Stimulated activated naive CD8-positive, alpha-beta T cell treated with anti-CD3 and anti-CD28 coated beads, Interleukin-15, amount 100 ng/mL, for 72 hours (primary cell): Measurements from ENCODE around the gene LMNTD2.
A peak's percentile ranks its signal among the peaks of the same experiment; 100 is the strongest.
"Not testable (repeated sequence)": the region's sequence is repeated elsewhere in the genome, so short reads cannot be mapped to it uniquely, and the experiment has no call there.

ENCODE experiments used
- ATAC-seq: fragments of 150-1000 bp; cut with Tn5 transposase; 2 replicates; pipeline ENCODE4 v1.10.0; 2021; ENCODE audit warnings: mild to moderate bottlenecking, moderate library complexity
- DNase-seq, 2 donors: peaks; one replicate each; pipeline ENCODE4 v3.0.0; 2021 to 2022
- H3K27ac Mint-ChIP-seq, 2 donors: one replicate each; pipeline ENCODE4 v1.8.0; 2022; ENCODE audit warnings: mild to moderate bottlenecking in 2 of 2, mixed read lengths in 2 of 2, moderate library complexity in 2 of 2
- H3K27me3 Mint-ChIP-seq: one replicate; pipeline ENCODE4 v1.8.0; 2022; ENCODE audit warnings: mixed read lengths
- H3K4me1 Mint-ChIP-seq: one replicate; pipeline ENCODE4 v1.8.0; 2022; ENCODE audit warnings: mild to moderate bottlenecking, mixed read lengths
- H3K4me3 Mint-ChIP-seq, 2 donors: one replicate each; pipeline ENCODE4 v1.8.0; 2022; ENCODE audit warnings: mild to moderate bottlenecking in 2 of 2, mixed read lengths in 2 of 2, moderate library complexity in 1 of 2
- H3K9me3 Mint-ChIP-seq, 2 donors: one replicate each; pipeline ENCODE4 v1.8.0; 2022; ENCODE audit warnings: mixed read lengths in 2 of 2

LMNTD2 gene

GRCh38 chr11:528166-528814 lies 32.2 kb downstream of the LMNTD2 start:
- DNase-seq (no peak), ATAC-seq (no peak)
- Mint-ChIP-seq H3K4me1 (peaks cover under 1% of the 10 kb centered on the region), H3K27ac (no peak overlapping the region), H3K4me3 (no peak overlapping the region), H3K27me3 (no peaks in the 10 kb centered on the region), H3K9me3 (no peaks in the 10 kb centered on the region)

- DNase-seq (no peak), ATAC-seq (no peak)
- Mint-ChIP-seq H3K27ac (no peak overlapping the region), H3K4me3 (no peak overlapping the region), H3K4me1 (no peaks in the 10 kb centered on the region), H3K9me3 (no peaks in the 10 kb centered on the region), H3K27me3 (no peaks in the 10 kb centered on the region)
Measured at GRCh38 chr11:526192-526591, 34.3 kb downstream of the LMNTD2 start.

DNA sequence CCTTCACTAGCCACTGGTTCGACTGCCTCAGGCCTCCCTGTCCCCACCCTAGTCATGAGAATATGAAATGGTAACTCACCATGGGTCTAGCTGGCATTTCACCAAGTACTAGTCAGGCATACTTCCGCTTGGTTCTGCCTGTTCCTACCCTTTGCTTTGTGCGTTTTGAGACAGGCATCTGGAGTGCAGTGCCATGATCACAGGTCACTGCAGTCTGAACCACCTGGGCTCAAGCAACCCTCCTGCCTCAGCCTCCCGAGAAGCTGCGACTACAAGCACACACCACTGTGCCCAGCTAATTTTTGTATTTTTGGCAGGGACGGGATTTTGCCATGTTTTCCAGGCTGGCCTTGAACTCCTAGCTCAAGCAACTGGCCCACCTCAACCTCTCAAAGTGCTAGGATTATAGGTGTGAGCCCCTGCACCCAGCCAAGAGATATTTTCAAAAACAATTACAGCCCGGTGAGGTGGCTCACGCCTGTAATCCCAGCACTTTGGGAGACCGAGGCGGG lies 39.3 kb downstream of the LMNTD2 start:
- H3K27me3 Mint-ChIP-seq: no peaks in the 10 kb centered on the region
- no peak overlapping the region for H3K27ac Mint-ChIP-seq
- DNase-seq: no peak
- H3K4me3 Mint-ChIP-seq: no peak overlapping the region
- H3K9me3 Mint-ChIP-seq: peaks cover 7 to 8% of the 10 kb centered on the region in 2 donors
- peaks cover 20% of the 10 kb centered on the region for H3K4me1 Mint-ChIP-seq
- no peak for ATAC-seq

DNA sequence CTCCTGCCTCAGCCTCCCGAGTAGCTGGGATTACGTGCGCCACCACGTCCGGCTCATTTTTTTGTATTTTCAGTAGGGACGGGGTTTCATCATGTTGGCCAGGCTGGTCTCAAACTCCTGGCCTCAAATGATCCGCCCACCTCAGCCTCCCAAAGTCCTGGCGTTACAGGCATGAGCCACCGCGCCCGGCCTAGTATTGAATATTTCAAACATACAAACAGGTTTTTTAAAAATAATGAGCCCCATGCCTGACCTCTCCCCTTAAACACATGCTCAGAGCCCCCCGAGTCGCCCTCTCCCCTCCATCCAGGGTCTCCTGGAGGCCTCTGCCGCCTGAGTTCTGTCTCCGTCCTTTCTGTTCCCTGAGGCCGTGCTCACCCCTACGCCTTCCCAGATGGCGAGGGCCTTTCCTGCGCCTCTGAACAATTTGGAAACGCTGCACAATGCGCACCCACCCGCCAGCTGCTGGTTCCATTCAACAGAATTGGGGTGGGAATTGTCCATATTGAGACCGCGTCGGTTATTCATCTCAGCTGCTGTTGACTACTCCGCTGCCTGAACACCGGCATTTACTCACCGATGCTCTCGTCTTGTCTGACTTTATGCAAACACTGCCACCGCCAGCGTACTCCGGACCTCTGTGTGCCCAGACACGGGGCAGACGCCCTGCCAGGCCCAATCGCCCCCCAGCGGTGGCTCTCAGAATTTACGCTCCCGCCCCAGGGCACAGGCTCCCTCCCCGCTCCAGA lies 39.9 kb downstream of the LMNTD2 start:
- Mint-ChIP-seq H3K27ac (no peak overlapping the region), H3K27me3 (no peaks in the 10 kb centered on the region), H3K4me3 (peak overlapping the region in 1 of 2 donors; percentile 37), H3K4me1 (peaks cover 20% of the 10 kb centered on the region), H3K9me3 (peaks cover 11 to 12% of the 10 kb centered on the region in 2 donors)
- DNase-seq: peak in 1 of 2 donors; percentile 49
- no peak for ATAC-seq

- Mint-ChIP-seq H3K9me3 (peaks cover 11 to 12% of the 10 kb centered on the region in 2 donors), H3K4me3 (peak overlapping the region; percentile 82 to 97), H3K27me3 (no peaks in the 10 kb centered on the region), H3K27ac (peak overlapping the region in 1 of 2 donors; percentile 97), H3K4me1 (peaks cover 20% of the 10 kb centered on the region)
- DNase-seq (peak; percentile 92), ATAC-seq (peak; percentile 94)
Measured at GRCh38 chr11:518463-519202, 41.9 kb downstream of the LMNTD2 start.

DNA sequence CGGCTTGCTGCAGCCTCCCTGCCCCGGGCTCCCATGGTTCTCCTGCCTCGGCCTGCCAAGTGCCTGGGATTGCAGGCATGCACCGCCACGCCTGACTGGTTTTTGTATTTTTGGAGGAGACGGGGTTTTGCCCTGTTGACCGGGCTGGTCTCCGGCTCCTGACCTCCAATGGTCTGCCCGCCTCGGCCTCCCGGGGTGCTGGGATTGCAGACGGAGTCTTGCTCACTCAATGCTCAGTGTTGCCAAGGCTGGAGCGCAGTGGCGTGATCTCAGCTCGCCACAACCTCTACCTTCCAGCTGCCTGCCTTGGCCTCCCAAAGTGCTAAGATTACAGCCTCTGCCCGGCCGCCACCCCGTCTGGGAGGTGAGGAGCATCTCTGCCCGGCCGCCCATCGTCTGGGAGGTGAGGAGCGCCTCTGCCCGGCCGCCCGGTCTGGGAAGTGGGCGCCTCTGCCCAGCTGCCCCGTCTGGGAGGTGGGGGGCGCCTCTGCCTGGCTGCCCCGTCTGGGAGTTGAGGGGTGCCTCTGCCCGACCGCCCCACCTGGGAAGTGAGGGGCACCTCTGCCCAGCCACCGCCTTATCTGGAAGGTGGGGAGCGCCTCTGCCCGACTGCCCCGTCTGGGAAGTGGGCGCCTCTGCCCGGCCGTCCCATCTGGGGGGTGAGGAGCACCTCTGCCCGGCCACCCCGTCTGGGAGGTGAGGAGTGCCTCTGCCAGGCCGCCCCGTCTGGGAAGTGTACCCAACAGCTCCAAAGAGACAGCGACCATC lies 43.4 kb downstream of the LMNTD2 start:
- H3K4me3 Mint-ChIP-seq: not testable (repeated sequence)

GRCh38 chr11:516400-516799 lies 44.1 kb downstream of the LMNTD2 start:
- ATAC-seq: no peak
- H3K9me3 Mint-ChIP-seq: peaks cover 11 to 12% of the 10 kb centered on the region in 2 donors
- no peak overlapping the region for H3K4me3 Mint-ChIP-seq

More for the DNA sequence above, 43.4 kb downstream of the LMNTD2 start:
- H3K27me3 Mint-ChIP-seq, DNase-seq, H3K27ac Mint-ChIP-seq, ATAC-seq: not testable (repeated sequence)
- peaks cover 26% of the 10 kb centered on the region for H3K4me1 Mint-ChIP-seq
- H3K9me3 Mint-ChIP-seq: peaks cover 11 to 12% of the 10 kb centered on the region in 2 donors

DNA sequence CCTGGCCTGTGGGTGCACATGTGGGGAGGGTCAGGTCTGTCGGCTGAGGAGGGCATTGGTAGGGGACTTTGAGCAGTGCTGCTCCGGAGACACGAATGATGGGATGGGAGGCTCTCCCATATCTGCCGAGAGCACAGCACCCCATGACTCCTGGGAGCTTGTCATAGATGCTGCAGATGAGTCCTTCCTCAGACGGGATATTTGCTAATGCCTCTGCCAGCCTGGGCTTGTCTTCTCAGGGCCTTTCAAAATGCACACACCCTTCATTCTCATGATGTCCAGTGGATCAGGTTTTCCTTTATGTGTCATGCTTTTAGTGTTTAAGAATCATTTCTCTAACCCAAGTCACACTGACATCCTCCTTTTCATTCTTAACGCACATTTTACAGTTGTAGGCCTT lies 45.4 kb downstream of the LMNTD2 start:
- Mint-ChIP-seq H3K27ac (no peak overlapping the region), H3K27me3 (no peaks in the 10 kb centered on the region), H3K9me3 (peaks cover 11 to 12% of the 10 kb centered on the region in 2 donors), H3K4me3 (no peak overlapping the region), H3K4me1 (peaks cover 21% of the 10 kb centered on the region)
- DNase-seq (no peak), ATAC-seq (no peak)

More at GRCh38 chr11:516400-516799, 44.1 kb downstream of the LMNTD2 start:
- H3K4me1 Mint-ChIP-seq: peaks cover 31% of the 10 kb centered on the region
- H3K27ac Mint-ChIP-seq: no peak overlapping the region
- H3K27me3 Mint-ChIP-seq: no peaks in the 10 kb centered on the region
- DNase-seq: no peak

DNA sequence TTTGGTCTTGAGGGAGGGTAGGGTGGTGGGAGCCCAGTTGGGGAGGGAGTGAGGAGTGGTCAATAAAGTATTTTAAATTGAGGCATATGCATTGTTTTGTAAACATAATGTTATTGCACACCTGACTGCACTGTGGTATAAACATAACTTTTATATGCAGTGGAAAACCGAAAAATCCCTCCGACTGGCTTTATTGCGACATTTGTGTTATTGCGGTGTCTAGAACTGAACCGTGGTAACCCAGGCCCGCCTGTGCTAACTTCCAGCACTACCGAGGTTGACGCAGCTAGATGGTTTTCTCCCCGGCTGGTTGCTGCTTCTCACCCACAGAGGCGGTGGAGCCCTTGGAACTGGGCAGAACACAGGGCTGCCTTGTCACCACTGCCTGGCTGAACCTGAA lies 45.9 kb downstream of the LMNTD2 start:
- Mint-ChIP-seq H3K27ac (no peak overlapping the region), H3K4me1 (peaks cover 26% of the 10 kb centered on the region), H3K9me3 (peaks cover 11 to 12% of the 10 kb centered on the region in 2 donors), H3K4me3 (no peak overlapping the region), H3K27me3 (no peaks in the 10 kb centered on the region)
- no peak for ATAC-seq
- no peak for DNase-seq

DNA sequence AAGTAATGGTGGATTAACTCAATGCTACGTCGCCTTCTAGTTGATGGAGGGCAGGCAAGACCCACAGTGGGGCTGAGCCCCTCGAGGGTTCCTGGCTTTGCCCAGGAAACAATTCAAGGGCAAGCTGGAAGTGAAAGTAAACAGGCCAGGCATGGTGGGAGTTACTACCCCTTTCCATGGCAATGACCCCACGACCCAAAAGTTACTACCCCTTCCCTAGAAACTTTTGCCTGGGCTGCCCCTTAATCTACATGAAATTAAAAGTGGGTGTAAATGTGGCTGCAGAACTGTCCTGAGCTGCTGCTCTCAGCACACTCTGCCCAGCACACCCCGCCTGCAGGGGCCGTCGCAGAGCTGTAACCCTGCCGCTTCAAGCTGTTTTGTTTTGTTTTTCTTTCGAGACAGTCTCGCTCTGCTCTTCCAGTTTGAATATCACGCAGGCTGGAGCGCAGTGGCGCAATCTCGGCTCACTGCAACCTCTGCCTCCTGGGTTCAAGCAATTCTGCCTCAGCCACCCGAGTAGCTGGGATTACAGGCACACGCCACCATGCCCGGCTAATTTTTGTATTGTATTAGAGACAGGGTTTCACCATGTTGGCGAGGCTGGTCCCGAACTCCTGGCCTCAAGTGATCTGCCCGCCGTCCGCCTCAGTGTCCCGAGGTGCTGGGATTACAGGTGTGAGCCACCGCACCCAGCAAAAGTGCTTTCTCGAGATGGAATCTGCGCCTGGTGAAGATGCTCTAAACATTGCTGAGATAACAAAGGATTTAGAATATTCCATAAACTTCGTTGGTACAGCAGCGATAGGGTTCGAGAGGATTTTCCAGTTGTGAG lies 47.6 kb downstream of the LMNTD2 start:
- Mint-ChIP-seq H3K27me3 (no peaks in the 10 kb centered on the region), H3K9me3 (peaks cover 11 to 12% of the 10 kb centered on the region in 2 donors), H3K4me3 (no peak overlapping the region), H3K4me1 (peaks cover 20% of the 10 kb centered on the region), H3K27ac (no peak overlapping the region)
- ATAC-seq (no peak), DNase-seq (no peak)

DNA sequence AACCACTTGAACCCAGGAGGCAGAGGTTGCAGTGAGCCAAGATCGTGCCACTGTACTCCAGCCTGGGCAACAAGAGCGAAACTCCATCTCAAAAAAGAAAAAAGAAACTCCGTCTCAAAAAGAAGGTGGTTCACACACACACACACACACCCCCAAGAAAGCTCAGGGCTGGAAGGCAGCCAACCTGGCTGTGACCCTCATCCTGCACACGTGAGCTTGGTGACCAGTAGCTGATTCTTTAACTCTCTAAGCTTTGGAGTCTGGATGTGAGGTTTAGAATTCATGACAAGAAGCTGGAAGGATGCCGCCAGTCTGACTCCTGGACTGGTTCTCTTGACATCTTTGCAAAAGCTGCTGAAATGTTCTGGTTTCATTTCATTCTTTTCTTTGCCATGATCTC lies 51.6 kb downstream of the LMNTD2 start:
- no peak overlapping the region for H3K4me3 Mint-ChIP-seq
- no peak for ATAC-seq
- H3K9me3 Mint-ChIP-seq: no peaks in the 10 kb centered on the region
- no peak overlapping the region for H3K27ac Mint-ChIP-seq
- H3K4me1 Mint-ChIP-seq: peaks cover 48% of the 10 kb centered on the region
- DNase-seq: no peak
- no peaks in the 10 kb centered on the region for H3K27me3 Mint-ChIP-seq

- no peak for ATAC-seq
- Mint-ChIP-seq H3K4me3 (peak overlapping the region; percentile 84 to 99), H3K27me3 (no peaks in the 10 kb centered on the region), H3K9me3 (no peaks in the 10 kb centered on the region), H3K4me1 (peaks cover 59% of the 10 kb centered on the region), H3K27ac (peak overlapping the region; percentile 84 to 100)
- DNase-seq: no peak
Measured at GRCh38 chr11:507727-508515, 52.6 kb downstream of the LMNTD2 start.

DNA sequence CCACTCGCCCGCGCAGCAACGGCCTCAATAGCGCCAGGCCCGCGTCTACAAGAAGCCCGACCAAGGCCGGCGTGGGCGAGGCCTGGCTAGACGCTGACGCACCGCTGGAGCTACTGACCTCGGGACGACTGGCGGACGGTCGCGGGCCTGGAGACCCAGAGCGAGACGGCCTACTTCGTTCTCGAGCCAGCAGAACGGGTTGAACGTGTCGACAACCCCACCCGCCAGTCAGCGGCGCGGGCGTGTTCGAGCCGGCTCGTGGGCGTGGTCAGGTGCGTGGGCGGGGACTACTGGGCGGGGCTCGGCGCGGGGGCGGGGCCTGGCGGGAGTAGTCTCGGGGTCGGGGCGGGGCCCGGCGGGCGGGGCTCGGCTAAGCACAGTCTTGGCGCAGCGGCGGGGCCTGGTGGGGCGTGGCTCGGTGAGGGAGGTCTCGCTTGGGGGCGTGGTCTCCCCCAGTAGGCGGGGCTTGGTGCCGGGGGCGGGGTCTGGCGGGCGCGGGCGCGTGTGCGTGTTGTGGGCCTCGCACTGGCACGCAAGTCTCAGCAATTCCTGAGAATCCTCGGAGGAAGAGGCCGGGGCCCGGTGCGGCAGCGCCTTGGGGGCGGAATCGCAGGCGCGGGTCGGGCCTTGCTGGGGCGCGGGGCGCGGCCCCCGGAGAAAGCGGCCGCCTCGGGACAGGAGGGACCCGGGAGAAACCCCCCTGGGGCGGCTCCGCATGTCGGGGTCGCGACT lies 53.4 kb downstream of the LMNTD2 start, which contains the start of gene RNH1:
Gene RNH1 (minus strand): TSS at position 248 of the 732 bp plus-strand sequence. CDS start 5,080 bp downstream, outside the sequence.
- H3K9me3 Mint-ChIP-seq: no peaks in the 10 kb centered on the region
- ATAC-seq (peak; percentile 79), DNase-seq (peak; percentile 97 to 99)
- H3K27me3 Mint-ChIP-seq: no peaks in the 10 kb centered on the region
- peaks cover 60% of the 10 kb centered on the region for H3K4me1 Mint-ChIP-seq
- peak within 1 kb of the TSS; percentile 100 for H3K27ac Mint-ChIP-seq
- peak within 1 kb of the TSS; percentile 99 for H3K4me3 Mint-ChIP-seq
